GM21576 (cell line): ENCODE results near the gene ASTN2.

Source experiments
- ATAC-seq: cut with Tn5 transposase; IDR thresholded peaks from one replicate; pipeline ENCODE4 v1.9.1; 2021; ENCODE audit warnings: mild to moderate bottlenecking, moderate library complexity; ENCODE audit not compliant: unreplicated experiment

ASTN2 gene

DNA sequence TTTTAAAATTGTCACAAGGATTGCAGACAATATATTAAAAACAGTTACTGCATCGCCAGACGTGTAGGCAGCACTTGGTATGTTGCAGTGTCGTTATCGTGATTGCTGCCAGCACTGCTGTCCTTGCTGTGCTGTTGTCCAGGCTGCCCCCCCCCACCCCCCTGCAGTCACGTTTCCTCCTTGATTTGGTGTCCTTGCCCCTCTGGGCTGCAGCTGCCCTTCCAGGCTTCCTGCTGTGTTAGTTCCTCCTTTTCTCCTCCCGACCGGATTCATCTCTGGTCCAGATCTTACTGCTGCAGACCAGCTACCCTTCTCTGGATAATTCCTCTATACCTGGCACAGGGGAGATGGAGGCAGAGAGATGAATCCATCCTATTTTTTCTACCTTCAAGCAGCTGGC lies 428.8 kb downstream of the ASTN2 start:
- ATAC-seq: no peak

- ATAC-seq: no peak
Measured at GRCh38 chr9:116985596-116985995, 429.3 kb downstream of the ASTN2 start.

DNA sequence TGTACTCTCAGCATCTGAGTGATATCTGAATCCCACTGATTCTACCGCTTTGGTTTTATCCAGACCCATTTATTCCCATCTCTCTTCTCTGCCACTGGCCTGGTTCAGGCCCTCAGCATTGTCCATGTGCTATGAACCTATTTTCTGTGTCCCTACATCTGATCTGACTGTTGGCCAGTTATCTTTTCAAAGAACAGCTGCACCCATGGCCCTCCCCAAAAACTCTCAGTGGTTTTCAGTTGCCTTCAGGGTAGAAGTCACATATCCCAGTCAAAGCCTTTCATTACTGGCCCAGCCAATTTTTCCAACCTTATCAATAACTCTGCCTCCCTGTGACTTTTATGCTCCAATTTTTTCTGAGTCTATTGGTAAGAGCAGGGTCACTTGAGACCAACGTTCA lies 430.7 kb downstream of the ASTN2 start:
- no peak for ATAC-seq

DNA sequence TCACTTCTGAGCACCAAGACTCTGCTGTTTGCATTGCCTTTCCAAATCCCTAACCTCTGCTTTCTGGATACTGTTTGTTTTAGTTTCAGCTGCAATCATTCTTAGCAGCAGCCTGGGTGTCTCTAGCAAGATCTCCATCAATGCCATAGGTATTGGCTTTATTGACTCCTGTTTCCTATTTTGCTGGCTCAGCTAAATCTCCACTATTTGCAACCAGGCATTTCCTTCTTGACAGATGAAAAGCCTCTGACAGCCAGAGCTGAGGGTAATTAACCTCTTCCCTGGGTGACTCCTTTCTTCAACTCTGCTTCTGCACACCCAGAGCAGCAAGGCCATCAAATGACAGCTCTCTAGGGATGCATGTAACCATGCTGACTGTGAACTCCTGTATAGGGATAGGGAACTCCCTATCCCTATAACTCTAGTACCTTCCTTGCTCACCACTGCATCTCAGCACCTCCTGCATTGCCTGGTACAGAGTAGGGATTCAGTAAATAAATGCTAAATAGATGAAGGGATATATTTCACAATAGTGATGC lies 434.2 kb downstream of the ASTN2 start:
- no peak for ATAC-seq

- no peak for ATAC-seq
Measured at GRCh38 chr9:116979456-116979855, 435.4 kb downstream of the ASTN2 start.

DNA sequence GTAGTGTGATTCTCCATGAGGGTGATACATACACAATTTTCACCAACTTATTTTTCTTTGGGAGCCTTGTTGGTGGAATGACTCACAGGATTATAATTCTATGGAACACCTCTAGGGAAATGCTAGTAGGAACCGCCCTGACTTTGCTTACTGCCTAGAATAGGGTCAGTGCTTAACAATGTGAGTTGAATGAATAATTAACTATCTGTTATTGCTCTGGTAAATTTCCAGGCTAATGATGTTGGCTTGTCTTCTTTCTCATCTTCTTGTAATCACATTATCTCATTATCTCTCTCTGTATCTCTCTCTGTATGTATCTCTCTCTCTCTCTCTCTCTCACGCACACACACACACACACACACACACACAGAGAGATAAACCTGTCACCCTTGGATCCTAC lies 436.7 kb downstream of the ASTN2 start:
- ATAC-seq: no peak

GRCh38 chr9:116975126-116975525 lies 439.7 kb downstream of the ASTN2 start:
- no peak for ATAC-seq

GRCh38 chr9:116966199-116966598 lies 448.7 kb downstream of the ASTN2 start:
- ATAC-seq: no peak

DNA sequence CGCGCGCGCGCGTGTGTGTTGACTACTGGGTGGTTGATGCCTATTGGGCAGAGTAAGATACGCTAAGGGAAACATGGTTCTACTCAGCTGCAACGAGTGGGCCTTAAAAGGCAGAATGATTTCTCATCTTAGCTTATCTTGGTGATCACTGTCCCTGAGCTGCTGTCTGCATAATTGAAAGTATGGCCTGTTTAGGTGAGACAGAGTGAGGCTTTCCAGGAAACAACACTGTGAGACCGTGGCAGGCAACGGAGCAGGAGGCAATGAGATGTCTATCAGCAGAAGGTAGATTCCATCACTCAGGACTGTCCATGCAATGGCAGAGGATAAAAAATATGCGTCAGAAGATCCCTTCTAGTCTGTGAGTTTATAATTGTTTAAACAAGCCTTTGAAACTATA lies 450.6 kb downstream of the ASTN2 start:
- ATAC-seq: no peak

DNA sequence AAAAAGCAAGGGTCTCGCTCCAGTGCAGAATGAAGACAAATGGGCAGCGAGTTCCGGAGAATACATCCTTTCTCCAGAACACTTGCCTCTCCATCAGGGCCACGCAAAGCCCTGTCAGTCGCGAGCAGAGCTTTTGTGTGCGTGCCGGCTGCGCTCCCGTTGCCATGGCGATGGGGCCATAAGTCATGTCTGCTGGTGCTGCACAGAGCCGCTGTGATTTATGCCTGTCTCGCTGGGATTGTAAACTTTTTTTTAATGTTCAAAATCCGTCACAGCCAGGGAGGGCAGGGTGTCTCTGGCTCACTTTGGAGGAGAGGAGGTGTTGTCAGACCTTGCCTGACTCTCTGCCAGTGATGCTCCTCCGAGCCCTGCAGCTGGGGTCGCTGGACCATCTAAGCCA lies 455.0 kb downstream of the ASTN2 start:
- peak; percentile 49 for ATAC-seq

GRCh38 chr9:116958881-116959280 lies 456.0 kb downstream of the ASTN2 start:
- ATAC-seq: no peak

DNA sequence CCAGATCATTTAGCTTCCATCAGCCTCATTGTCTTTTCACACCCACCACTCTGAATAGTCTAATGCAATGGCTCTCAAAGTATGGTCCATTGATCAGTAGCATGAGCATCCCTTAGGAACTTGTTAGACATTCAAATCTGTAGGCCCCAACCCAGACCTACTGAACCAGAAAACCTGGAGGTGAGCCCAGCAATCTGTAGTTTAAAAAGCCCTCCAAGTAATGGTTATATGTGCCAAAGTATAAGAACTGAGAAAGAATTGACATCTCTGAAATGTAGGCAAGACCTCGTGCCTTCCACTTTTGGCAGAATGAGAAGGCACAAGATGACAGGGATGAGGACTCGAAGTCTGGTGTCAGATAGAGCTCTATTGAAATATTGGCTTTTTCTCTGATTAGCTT lies 460.1 kb downstream of the ASTN2 start:
- ATAC-seq: no peak

DNA sequence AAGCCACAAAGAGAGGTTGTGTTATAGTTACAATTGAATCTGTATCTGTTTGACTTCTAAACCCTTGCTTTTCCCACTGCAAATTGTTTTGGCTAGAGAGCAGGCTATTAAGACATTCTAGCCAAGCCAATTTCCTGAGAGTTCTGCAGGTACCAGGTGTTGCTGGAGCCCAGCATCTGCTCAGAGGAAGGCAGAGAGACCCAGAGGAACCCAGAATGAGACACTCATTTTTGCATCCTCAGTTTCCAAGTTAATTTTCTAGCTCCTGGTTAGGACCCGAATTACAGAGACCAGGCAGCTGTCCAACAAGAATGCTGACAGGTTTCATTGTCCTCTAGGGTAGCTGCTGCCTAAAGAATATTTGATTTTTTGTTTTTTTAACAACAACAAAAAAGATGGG lies 461.6 kb downstream of the ASTN2 start:
- no peak for ATAC-seq

- ATAC-seq: no peak
Measured at GRCh38 chr9:116952436-116952810, 462.4 kb downstream of the ASTN2 start.

DNA sequence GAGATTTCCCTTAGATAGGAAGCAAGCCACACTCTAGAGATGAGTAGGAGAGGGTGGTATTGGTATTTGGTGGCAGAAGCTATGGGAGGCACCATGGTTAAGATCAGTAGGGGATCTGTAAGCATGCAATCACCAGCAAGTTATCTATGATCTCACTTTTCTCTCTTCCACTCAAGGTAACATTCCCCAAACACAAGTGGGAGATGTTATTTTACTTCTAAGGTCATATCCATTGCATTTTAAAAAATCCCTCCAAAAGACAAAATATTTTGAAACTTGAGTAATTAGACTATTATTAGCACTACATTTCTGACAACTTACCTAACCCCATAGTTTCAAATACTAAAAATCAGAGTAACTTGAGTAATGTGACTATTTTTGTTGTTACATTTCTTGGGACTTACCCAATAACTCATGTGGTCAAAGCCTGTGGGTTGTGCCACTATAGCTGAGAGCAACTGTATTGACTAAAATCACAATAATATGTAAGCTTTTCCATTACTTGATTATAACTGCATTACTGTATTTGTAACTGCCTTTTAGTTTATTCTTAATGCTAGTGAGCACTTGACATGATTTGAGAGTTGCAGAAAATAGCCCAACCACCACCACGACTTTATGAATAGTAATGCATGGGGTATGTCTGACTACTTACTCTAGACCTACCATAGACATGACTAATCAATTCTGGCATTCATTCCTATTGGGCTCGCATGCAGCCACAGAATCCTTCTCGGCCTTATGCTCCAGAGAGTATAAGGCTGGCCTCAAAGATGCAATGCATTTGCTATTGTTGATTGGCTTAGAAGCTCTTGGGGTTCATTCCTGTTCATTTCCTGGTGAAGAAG lies 463.0 kb downstream of the ASTN2 start:
- ATAC-seq: peak; percentile 69

- no peak for ATAC-seq
Measured at GRCh38 chr9:116945817-116946216, 469.0 kb downstream of the ASTN2 start.

- no peak for ATAC-seq
Measured at GRCh38 chr9:116944714-116945534, 469.9 kb downstream of the ASTN2 start.

GRCh38 chr9:116943970-116944369 lies 470.9 kb downstream of the ASTN2 start:
- ATAC-seq: no peak

DNA sequence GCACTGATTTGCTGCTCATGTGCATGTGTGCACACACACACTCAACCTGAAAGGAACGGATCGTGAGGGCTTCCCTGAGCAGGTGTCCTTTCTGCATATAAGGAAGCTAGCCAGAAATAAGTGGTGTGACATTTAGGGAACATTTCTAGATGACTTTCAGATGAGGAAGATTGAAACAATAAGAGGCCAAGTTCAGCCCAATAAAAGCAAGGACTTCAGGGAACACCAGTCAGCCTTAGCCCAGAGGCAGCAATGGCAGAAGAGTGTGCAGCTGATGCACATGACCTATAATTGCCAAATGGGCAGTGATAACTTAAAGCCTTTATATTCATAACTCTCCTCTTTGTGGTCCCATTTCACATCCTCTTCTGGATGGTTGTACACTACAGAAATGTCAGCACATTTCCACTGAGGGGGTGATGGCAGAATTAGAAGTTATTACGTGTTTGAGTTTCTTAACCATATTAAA lies 472.2 kb downstream of the ASTN2 start:
- peak; percentile 65 for ATAC-seq

GRCh38 chr9:116941266-116941665 lies 473.6 kb downstream of the ASTN2 start:
- no peak for ATAC-seq

DNA sequence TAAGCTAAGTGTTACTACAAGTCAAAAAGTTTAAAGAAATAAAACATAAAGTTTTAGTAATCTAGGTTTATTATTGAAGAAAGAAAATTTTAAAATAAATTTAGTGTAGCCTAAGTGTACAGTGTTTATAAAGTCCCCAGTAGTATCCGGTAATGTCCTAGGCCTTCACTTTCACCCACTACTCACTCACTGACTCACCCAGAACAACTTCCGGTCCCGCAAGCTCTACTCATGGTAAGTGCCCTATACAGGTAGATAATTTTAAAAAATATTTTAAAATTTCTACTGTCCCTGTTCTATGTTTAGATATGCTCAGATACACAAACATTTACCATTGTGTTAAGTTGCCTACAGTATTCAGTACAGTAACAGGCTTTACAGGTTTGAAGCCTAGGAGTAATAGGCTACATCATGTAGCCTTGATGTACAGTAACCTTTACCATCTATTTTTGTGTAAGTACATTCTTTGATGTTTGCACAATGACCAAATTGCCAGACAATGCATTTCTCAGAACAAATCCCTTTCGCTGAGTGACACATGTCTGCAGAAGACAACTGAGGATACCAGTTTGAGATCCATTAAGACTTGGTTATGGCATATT lies 474.1 kb downstream of the ASTN2 start:
- ATAC-seq: no peak
